Endothelial cell (in vitro differentiated cells): Measurements from ENCODE around the gene SGCD. TPM values are rescaled to one million over a fixed set of nuclear protein-coding genes. Genes with fewer than 3 reads are reported as not detected.

ENCODE experiments used
- DNase-seq: peaks from one replicate; pipeline ENCODE4 v3.0.0; 2021; ENCODE audit warnings: low spot score
- H3K27ac Mint-ChIP-seq: one replicate; pipeline ENCODE4 v1.8.0; 2021; ENCODE audit warnings: mixed read lengths, inconsistent platforms; ENCODE audit not compliant: unreplicated experiment
- H3K27me3 Mint-ChIP-seq: one replicate; pipeline ENCODE4 v1.8.0; 2021; ENCODE audit warnings: mild to moderate bottlenecking, moderate library complexity, mixed read lengths, inconsistent platforms; ENCODE audit not compliant: unreplicated experiment
- H3K36me3 Mint-ChIP-seq: one replicate; pipeline ENCODE4 v1.8.0; 2021; ENCODE audit warnings: mild to moderate bottlenecking, low read depth, mixed read lengths, inconsistent platforms; ENCODE audit not compliant: unreplicated experiment
- H3K4me1 Mint-ChIP-seq: one replicate; pipeline ENCODE4 v1.8.0; 2021; ENCODE audit warnings: mild to moderate bottlenecking, mixed read lengths, inconsistent platforms; ENCODE audit not compliant: unreplicated experiment
- H3K4me3 Mint-ChIP-seq: one replicate; pipeline ENCODE4 v1.8.0; 2021; ENCODE audit warnings: mild to moderate bottlenecking, mixed read lengths, inconsistent platforms; ENCODE audit not compliant: unreplicated experiment
- H3K9me3 Mint-ChIP-seq: one replicate; pipeline ENCODE4 v1.8.0; 2021; ENCODE audit warnings: mixed read lengths, inconsistent platforms; ENCODE audit not compliant: unreplicated experiment
- CTCF ChIP-seq: fragments of 200-600 bp; sonication (generic); IDR thresholded peaks from one replicate; pipeline ENCODE4 v1.5.0; 2021; ENCODE audit warnings: antibody characterized with exemption; ENCODE audit not compliant: unreplicated experiment
- total RNA-seq: library from RNA; stranded (reverse); fragmentation: NEBNext Ultra II Directional; extraction: Animal tissue kit (Norgen Biotek cat#: 25700); gene quantifications from one replicate; pipeline ENCODE4 v1.2.1, GENCODE V29; 2021; ENCODE audit not compliant: unreplicated experiment

Gene SGCD
- total RNA-seq, 1 donor from 2014 or later, result 1.2 TPM

- DNase-seq, result no peak
- Mint-ChIP-seq H3K27ac (no peak overlapping the region), H3K27me3 (no peaks in the 10 kb centered on the region), H3K36me3 (no peaks in the 10 kb centered on the region), H3K4me3 (no peak overlapping the region), H3K4me1 (no peaks in the 10 kb centered on the region), H3K9me3 (no peaks in the 10 kb centered on the region)
- no peak for TF ChIP-seq CTCF
Measured at GRCh38 chr5:156479849-156480248, 152.9 kb downstream of the SGCD start.

- Mint-ChIP-seq H3K9me3 (no peaks in the 10 kb centered on the region), H3K27me3 (peaks cover 4% of the 10 kb centered on the region), H3K4me1 (no peaks in the 10 kb centered on the region), H3K36me3 (no peaks in the 10 kb centered on the region), H3K27ac (no peak overlapping the region), H3K4me3 (no peak overlapping the region)
- TF ChIP-seq CTCF, result no peak
- no peak for DNase-seq
Measured at GRCh38 chr5:156481741-156482140, 154.8 kb downstream of the SGCD start.

- no peak for DNase-seq
- peaks cover 5% of the 10 kb centered on the region for H3K27me3 Mint-ChIP-seq
- H3K9me3 Mint-ChIP-seq, result no peaks in the 10 kb centered on the region
- H3K4me3 Mint-ChIP-seq, result no peak overlapping the region
- H3K27ac Mint-ChIP-seq, result no peak overlapping the region
- H3K4me1 Mint-ChIP-seq, result no peaks in the 10 kb centered on the region
- H3K36me3 Mint-ChIP-seq, result no peaks in the 10 kb centered on the region
- no peak for TF ChIP-seq CTCF
Measured at GRCh38 chr5:156482818-156483217, 155.9 kb downstream of the SGCD start.

- Mint-ChIP-seq H3K27ac (no peak overlapping the region), H3K4me3 (no peak overlapping the region), H3K36me3 (no peaks in the 10 kb centered on the region), H3K27me3 (peaks cover 5% of the 10 kb centered on the region), H3K4me1 (no peaks in the 10 kb centered on the region), H3K9me3 (no peaks in the 10 kb centered on the region)
- no peak for DNase-seq
- no peak for TF ChIP-seq CTCF
Measured at GRCh38 chr5:156486394-156487238, 159.7 kb downstream of the SGCD start.

- DNase-seq, result no peak
- Mint-ChIP-seq H3K36me3 (no peaks in the 10 kb centered on the region), H3K4me1 (no peaks in the 10 kb centered on the region), H3K27ac (no peak overlapping the region), H3K9me3 (no peaks in the 10 kb centered on the region), H3K4me3 (no peak overlapping the region), H3K27me3 (peaks cover under 1% of the 10 kb centered on the region)
- TF ChIP-seq CTCF, result no peak
Measured at GRCh38 chr5:156491766-156492165, 164.8 kb downstream of the SGCD start.
